ENCODE results near the gene ICAM2.

- TF ChIP-seq CTCF (IDR thresholded peaks at IDR 0.05; ENCODE audit: insufficient read depth, low read length, poor library complexity, severe bottlenecking) (no peak), EZH2phosphoT487 (conservative IDR thresholded peaks at IDR 0.05; ENCODE audit: low read length) (no peak)
These were observed 41.9 kb downstream of the ICAM2 start for GRCh38 chr17:63978272-63979200.
